ENCODE measurements around the gene P2RX3.
"Not testable (repeated sequence)": the region's sequence is repeated elsewhere in the genome, so short reads cannot be mapped to it uniquely, and the experiment has no call there.

The P2RX3 gene

DNA sequence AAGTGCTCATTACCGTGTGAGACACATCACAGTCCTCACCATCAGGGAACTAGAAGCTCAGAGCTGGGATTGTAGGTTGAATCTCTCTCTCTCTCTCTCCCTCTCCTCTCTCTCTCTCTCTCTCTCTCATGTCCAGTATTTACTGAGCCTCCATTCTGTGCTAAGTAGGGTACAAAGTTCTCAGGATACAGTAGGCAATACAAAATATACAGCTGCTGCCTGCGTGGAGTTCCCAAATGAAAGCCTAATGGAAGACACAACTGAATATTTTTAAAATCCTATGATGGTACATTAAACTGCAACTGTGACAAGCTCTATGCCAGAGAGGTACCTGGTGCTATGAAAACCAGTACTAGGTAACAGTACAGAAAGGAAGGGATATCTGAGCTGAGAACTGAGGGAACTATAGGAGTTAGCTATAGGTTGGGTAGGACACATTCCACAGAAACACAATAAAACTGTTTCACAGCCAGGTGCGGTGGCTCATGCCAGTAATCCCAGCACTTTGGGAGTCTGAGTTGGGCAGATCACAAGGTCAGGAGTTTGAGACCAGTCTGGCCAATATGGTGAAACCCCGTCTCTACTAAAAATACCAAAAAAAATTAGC is 61.9 kb downstream of the P2RX3 start:
- DNase-seq (ENCODE audit: low read depth): no peak

DNA sequence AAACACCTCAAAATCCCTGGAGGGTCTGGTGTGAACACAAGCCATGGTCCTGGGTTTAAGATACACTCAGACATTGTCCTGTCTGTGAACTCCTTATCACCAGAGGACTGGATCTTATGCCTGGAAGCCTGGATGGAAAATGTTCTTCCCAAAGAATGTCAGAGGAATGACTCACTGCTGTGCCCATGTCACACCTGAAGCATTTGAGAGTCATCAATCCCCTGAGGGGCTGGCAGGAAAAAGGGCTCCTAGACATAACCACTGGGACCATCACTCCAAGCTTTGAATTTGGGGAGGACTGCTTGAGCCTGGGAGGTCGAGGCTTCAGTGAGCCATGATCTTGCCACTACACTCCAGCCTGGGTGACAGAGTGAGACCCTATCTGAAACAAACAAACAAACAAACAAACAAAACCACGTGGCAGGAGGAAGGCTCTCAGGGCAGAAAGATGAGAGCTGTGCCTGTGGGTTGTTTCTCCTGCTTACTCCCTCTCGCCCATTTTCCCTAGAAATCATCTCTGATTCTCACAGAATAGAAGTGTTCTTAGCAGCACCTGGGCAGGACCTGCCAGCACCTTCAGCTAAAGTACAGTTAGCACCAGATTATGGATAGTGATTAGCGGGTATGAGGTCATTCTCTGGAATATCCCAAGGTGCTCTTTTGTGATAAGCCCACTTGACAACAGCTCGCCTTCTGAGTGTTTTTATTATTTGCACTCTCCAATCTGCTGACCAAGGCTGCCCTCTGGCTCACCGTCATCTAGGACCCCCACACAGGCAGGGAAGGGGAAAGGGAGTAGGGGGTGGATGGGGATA is 64.2 kb downstream of the P2RX3 start:
- no peak for DNase-seq (ENCODE audit: low read depth)

DNA sequence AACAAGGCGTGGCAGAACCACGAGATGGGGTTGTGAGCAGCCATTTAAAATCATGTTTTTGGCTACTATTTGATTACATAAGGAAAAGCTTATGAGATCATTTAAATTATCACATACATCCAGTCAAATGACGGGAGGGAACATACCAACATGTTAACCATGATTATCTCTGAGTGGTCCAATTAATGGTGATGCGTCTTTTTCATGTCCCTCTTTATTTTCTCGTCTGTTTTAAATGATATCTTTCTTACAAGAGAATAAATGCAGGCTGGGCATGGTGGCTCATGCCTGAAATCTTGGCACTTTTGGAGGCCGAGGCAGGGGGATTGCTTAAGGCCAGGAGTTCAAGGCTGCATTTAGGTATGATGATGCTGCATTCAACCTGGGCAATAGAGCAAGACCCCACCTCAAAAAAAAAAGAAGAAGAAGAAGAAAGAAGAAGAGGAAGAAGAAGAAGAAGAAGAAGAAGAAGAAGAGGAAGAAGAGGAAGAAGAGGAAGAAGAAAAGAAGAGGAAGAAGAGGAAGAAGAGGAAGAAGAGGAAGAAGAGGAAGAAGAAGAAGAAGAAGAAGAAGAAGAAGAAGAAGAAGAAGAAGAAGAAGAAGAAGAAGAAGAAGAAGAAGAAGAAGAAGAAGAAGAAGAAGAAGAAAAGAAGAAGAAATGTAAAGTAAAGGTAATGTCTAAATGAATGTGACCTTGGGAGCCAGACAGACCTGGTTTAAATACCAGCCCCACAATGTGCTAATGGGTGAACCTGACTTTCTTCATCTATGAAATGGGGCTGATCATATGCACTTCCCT is 65.0 kb downstream of the P2RX3 start:
- DNase-seq (ENCODE audit: low read depth): not testable (repeated sequence)

DNA sequence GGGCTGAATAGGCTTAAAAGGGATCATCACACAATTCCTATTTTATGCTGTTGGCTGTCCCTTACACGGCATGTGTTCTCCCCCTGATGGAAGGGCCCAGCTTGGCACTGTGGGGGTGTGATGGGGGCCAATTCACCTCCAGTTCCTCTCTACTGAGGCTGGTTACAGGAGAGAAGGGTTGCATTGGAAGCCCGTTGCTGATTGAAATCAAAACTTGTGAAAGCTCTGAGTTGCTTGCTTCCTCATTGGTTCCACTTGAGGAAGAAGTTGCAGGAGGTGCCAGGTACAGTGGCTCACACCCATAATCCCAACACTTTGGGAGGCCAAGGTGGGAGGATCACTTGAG is 65.6 kb downstream of the P2RX3 start:
- DNase-seq (ENCODE audit: low read depth): no peak

DNA sequence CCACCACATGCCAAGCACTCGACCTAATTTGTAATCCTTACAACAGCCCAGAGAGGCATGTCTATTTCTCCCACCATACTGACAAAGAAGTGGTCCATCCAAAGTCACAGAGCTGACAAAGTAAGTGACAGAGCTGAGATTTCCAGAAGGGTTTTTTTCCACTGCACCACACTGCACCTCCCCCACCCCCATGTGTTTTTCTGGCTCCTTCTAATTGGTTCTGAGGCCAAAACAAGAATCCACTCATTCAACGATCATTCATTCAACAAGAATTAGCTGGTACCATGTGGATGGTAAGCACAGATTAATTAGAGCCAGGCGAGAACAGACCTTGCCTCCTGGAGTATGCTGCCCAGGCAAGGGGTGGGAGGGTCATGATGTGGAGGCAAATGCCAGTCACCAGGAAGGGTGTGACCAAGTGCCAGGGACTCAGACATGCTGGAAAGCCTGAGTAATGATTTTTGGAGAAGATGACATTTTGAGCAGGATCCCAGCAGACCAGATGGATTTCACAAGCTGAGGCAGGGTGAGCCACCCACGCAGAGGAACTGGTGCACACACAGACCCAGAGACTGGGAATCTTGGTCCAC is 67.2 kb downstream of the P2RX3 start:
- no peak for DNase-seq (ENCODE audit: low read depth)

DNA sequence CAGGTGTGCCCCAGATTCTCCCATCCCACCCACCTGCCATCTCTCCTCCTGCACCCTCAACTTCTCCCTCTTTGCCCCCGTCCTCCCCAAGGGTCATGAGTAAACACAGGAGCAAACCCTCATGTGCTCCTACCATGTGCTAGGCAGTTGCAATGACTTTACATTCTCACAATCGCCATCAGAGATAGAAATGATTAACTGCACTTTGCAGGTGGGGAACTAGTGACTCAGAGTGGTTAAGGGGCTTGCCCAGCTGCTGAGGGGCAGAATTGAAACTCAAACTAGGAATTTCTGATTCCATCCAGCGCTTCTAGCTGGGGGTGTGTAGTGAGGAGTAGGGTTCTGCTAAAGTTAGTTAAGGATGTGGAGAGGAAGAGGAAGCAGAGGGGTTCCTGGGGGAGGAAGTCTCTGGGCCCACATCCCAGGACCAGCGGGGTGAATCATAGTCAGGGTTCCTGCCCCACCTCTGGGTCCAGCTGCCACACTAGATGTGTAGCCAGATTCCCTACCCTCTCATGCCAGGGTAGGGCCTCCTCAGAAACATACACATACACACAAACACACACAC is 68.3 kb downstream of the P2RX3 start:
- no peak for DNase-seq (ENCODE audit: low read depth)

DNA sequence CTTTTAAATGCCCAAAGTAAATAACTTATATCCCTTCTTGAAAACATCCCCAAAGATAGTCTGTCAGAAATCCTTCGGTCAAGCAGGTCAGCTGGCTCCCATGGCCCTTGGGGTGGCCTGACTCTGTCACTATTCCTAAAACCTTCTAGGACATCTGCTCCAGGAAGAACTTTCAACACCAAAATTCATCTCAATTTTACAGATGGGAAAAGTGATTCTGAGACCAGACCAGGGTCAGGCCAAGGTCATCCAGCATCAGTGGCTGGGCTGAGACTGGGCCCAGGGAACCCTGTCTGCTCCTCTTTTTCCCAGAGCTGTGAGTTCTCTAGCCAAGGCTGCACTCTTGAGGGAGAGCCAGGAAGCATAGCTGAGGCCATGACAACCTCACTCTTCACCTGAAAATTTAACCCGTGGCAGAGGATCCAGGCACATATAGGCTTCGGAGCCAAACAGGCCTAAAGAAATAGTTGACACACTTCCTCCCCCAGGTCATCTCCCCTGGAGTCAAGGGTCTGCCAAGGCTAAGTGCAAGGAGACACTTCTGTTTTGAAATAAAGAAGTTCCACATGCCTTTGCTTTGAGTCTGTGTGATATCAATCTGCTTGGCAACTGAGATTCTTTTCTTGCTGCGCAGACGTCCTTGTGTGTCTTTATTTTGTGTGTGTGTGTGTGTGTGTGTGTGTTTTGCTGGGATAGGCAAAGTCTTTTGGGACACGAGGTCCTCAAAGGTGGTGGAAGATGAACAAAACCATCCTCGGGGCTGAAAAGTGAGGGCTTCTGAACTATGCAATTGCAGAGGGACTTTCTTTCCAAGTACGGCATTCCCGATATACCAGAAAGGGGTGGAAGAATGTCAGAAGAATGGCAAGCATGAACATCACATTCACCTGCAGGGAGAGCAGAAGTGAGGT is 69.1 kb downstream of the P2RX3 start:
- no peak for DNase-seq (ENCODE audit: low read depth)

DNA sequence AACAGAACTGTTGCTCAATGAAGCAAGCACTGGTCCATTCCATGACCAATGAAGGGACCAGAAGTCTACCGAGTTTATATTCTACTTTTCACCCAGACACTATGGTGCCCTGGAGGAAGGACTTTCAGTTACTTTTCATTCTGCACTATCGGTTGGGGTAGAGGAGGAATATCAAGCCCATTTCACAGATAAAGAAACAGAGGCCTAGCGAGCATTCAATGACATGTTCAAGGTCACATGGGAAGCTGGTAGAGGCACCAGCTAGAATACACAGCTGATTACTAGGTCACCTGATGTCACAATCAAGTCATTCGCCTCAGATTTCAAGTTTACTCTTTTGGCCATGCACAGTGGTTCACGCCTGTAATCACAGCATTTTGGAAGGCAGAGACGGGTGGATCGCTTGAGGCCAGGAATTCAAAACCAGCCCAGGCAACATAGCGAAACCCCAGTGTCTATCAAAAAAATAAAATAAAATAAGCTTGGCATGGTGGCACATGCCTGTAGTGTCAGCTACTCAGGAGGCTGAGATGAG is 69.9 kb downstream of the P2RX3 start:
- no peak for DNase-seq (ENCODE audit: low read depth)

DNA sequence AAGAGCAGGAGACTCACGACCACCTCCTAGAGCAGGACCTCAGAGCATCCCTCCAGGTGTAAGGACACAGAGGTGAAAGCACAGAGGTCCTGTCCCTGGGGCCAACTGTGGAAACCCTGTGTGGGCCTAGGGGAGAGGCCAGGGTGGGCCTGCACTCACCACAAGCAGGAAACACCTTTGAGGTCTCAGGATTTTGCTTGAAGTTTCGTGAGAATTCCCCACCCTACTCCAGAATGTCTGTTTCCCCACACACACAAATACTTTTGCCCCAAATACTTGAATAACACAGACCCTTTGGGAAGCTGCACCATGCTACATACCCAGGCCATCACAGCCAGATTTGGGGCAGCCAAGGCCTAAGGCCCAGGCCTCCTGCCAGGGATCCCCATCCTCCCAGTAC is 70.6 kb downstream of the P2RX3 start:
- no peak for DNase-seq (ENCODE audit: low read depth)

DNA sequence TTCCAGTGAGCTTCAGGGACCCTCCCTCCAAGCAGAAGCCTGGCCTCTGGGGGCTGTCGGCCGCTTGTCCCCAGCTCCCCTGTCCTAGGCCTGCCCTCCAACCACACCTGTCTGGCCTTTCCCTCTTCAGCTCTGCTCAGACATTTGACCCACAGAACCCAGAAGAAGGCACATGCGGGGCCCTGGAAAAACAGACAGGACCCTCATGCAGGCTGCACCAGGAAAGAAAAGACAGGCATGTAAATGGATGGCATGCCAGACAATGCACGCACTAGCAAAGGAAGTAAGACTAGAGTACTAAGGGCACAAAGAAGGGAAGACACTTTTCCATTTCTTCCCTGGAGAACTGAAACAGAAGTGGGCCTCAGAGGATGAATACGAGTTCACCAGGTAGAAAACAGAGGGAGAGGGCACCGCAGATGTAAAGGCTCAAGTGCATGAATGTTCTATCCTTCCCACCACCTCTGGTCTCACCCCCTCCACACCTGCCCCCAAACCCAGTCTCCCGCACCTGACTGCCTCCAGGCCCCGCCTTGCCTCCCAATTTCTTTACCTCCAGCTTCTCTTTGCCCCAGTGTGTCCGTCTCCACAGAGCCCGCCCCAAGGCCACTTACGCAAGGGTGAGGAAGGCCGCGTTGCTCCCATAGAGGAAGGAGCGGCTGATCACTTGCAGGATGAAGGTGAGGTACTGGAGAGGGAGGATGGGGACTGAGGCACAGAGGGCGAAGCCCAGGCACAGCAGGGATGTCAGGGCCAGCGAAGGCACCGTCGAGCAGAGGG is 71.4 kb downstream of the P2RX3 start:
- no peak for DNase-seq (ENCODE audit: low read depth)

DNA sequence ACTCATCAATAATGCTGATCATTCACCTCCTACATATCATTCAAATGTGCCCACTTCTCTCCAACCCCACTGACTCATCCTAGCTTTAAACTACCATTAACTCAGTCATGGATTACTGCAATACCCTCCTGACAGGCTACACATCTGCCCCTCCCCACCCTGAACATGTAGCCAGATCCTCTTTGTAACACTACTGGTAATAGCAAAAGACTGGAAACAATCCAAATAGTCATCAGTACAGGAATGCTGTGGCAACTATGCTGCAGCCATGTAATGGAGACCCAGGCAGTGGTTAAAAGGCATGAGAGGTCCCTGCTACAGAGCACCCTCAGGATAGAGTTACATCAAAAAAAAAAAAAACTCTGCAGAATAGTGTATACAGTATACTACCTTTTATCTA is 72.1 kb downstream of the P2RX3 start:
- no peak for DNase-seq (ENCODE audit: low read depth)

DNA sequence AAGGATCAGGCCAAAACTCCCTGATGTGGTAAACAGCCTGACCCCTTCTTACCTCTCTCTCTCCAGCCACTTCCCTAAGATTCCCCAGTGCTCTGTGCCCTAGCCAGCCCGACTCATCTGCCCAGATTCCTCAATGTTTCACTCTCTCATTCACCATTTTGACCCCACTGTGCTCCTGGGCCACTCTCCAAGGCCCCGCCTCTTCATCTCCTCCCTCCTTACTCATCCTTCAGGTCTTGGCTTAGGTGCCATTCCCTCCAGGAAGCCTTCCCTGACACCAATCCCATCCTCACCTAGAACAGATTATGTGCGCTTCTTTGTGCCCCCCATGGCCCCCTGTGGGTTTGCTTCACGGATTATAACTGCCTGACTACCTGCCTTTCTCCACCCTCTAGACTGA is 75.5 kb downstream of the P2RX3 start:
- DNase-seq (ENCODE audit: low read depth): no peak

DNA sequence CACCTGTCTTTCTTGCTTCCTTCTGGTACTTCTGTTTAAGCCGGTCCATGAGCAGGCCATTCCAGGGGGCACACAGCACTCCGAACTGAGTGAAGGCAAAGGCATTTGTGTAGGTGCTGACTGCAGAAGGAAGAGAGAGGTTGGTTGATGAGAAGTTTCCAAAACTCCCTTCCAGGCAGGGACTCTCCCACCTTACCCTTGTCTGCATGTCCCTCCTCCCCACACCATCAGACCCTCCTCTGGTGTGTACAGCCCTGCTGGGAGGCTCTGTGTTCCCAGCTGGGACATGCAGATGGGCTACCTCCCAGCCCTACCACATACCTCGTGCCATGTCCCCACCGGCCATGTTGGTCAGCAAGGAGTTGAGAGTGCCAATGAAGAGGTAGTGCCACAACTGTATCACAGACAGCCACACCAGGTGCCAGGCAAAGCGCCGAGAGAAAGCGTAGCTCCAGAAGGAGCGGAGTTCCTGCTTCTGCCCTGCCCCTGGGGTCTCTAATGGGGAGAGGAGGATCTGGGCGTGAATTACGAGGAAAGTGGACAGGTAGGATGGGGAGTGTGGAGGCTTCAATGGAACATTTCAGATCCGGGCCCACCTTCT is 76.6 kb downstream of the P2RX3 start:
- no peak for DNase-seq (ENCODE audit: low read depth)

DNA sequence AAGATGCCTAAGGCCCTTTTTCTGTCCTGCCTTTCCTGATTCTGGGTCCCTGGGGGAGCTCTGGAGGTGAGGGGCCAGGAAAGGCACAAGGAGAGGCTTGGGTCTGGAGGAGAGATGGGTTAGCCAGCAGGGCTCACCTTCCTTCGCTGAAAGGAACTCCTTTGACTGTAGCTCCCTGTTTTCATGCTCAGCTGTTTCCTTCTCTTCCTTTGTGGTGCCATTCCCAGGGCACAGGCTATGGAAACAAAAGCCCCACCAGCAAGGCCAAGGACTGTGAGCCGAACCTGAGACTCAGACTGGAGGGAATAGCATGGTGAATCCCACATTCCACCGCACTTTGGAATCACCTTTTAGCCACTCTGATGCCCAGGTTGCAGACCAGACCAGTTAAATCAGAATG is 78.3 kb downstream of the P2RX3 start:
- no peak for DNase-seq (ENCODE audit: low read depth)

DNA sequence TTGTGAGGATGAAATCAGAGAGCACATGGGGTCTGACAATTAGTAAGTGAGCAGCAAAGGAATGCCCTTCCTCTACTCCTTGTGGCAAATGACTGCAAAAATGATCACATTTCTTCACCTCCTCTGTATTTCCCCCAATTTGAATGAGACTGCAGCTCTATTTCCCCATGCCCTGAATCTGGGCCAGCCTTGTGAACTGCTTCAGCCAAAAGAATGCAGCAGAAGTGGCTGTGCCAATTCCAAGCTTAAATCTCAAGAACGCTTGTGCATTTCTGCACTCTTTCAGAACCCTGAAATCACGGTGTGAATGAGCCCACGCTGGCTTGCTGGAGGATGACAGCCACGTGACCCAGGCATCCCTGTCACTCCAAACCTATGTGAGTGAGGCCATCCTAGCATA is 78.9 kb downstream of the P2RX3 start:
- no peak for DNase-seq (ENCODE audit: low read depth)

DNA sequence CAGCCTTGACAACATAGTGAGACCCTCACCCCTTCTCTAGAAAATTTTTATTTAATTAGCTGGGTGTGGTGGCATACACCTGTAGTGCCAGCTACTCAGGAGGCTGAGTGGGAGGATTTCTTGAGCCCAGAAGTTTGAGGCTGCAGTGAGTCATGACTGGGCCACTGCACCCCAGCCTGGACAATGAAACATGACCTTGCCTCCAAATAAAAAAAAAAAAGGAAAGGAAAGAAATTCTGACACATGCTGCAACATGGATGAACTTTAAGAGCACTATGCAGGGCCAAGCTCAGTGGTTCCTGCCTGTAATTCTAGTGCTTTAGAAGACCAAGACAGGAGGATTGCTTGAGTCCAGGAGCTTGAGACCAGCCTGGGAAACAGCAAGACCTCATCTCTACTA is 80.0 kb downstream of the P2RX3 start:
- DNase-seq (ENCODE audit: low read depth): no peak

DNA sequence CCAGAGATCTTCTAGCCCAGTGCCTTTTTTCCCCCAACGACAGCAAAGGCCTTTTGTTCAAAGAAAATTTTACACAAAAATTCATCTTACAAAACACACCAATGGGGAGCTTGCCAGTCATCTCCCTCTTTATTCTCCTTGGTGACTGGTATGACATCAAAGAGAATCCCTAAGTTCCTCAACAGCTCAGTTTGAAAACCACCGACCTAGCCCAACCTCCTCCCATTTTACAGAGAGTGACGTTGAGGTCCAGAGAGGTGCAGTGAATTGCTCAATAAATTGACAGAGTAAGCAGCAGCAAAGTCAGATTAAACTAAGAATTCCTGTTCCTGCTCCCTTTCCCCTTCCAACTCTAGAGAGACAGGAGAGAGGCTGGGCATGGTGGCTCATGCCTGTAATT is 81.0 kb downstream of the P2RX3 start:
- no peak for DNase-seq (ENCODE audit: low read depth)

DNA sequence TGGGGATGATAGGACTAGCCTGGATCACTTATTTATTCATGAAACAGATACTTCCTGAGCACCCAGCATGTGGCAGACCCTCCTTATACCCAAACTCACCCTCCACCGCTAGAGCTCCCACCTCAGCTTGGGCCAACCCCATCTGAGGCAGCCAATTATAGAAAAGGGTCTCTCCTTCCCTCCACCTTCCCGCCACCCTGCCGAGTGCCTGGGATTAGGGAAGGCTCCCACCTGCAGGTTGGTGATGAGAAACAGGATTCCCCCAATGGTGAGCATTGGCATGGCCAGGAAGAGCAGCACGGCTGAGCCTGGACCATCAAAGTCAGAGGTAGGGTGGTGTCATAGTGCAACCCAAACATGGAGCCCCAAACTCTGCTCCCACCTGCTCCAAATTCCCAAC is 82.9 kb downstream of the P2RX3 start:
- no peak for DNase-seq (ENCODE audit: low read depth)

DNA sequence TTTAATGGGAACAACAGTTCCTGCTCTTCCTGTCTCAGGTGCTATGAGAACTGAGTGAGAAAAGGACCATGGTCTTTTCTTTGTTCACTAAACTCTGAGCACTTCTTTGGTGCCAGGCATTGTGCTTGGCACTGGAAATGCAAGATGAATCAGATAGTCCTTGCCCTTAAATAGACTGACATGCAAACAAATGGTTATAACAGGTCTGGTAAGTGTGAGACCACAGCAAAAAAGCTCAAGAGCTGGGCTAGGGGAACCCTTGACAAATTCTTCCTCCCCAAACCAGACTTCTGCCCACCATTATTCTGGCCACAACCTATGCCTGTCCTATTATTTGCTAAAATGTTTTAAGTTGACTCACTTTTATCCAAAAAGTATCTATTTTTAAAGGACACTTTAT is 83.7 kb downstream of the P2RX3 start:
- DNase-seq (ENCODE audit: low read depth): no peak
